Activated T-helper 1 cell treated with Interleukin-2 at 50 U/mL for 16 hours (primary cell): ENCODE data around the gene FBRS.
"Not testable (repeated sequence)": the region's sequence is repeated elsewhere in the genome, so short reads cannot be mapped to it uniquely, and the experiment has no call there.

ENCODE experiments used
- DNase-seq: peaks from one replicate; pipeline ENCODE4 v3.0.0-alpha.2; 2020; ENCODE audit warnings: low read depth

The FBRS gene

GRCh38 chr16:30698816-30699614 is 40.8 kb downstream of the FBRS start, which contains the start of gene SRCAP:
Gene SRCAP (plus strand): TSS chr16:30699171. CDS start chr16:30700825, 1,654 bp downstream.
- peak; percentile 73 for DNase-seq

GRCh38 chr16:30699615-30700099 is 41.4 kb downstream of the FBRS start:
- no peak for DNase-seq

GRCh38 chr16:30700491-30700890 is 42.3 kb downstream of the FBRS start:
- DNase-seq: no peak

GRCh38 chr16:30700971-30701370 is 42.7 kb downstream of the FBRS start:
- DNase-seq: no peak

GRCh38 chr16:30703071-30703470 is 44.8 kb downstream of the FBRS start:
- DNase-seq: not testable (repeated sequence)

- DNase-seq: no peak
Measured at GRCh38 chr16:30703971-30704370, 45.7 kb downstream of the FBRS start.

- no peak for DNase-seq
Measured at GRCh38 chr16:30706046-30706445, 47.8 kb downstream of the FBRS start.

- DNase-seq: no peak
Measured at GRCh38 chr16:30710971-30711370, 52.7 kb downstream of the FBRS start.

GRCh38 chr16:30711712-30712111 is 53.5 kb downstream of the FBRS start:
- no peak for DNase-seq

- DNase-seq: peak; percentile 14
Measured at GRCh38 chr16:30715750-30716445, 57.7 kb downstream of the FBRS start.

GRCh38 chr16:30720086-30720485 is 61.9 kb downstream of the FBRS start:
- no peak for DNase-seq
